Breast epithelium (tissue), 4 donors: Measurements from ENCODE around the gene ZNF718. TPM values are rescaled to one million over a fixed set of nuclear protein-coding genes. Genes with fewer than 3 reads are reported as not detected.
"Not testable (repeated sequence)": the region's sequence is repeated elsewhere in the genome, so short reads cannot be mapped to it uniquely, and the experiment has no call there.

Source experiments
- DNase-seq, 2 donors: peaks; one replicate each; pipeline ENCODE4 v3.0.0-alpha.2; 2019; ENCODE audit warnings: low spot score in 2 of 2
- H3K27ac ChIP-seq, 2 donors: fragments of 200-600 bp; sonication (generic) in 1 of 2; one replicate each; pipeline ENCODE4 v1.5.1; 2016 to 2019; ENCODE audit warnings: mild to moderate bottlenecking in 1 of 2
- H3K27me3 ChIP-seq, 2 donors: fragments of 200-600 bp; sonication (generic) in 1 of 2; one replicate each; pipeline versions ENCODE4 v1.5.1 to v1.6.0; 2017 to 2019; ENCODE audit warnings: control low read depth in 1 of 2, mild to moderate bottlenecking in 1 of 2
- H3K36me3 ChIP-seq: fragments of 200-600 bp; one replicate; pipeline ENCODE4 v1.5.1; 2019
- H3K4me1 ChIP-seq, 2 donors: fragments of 200-600 bp; sonication (generic); one replicate each; pipeline ENCODE4 v1.5.1; 2016 to 2019; ENCODE audit warnings: control low read depth in 1 of 2
- H3K4me3 ChIP-seq, 3 donors: fragments of 200-600 bp; sonication (generic); 1 replicate in 2 of 3; 2 replicates in 1 of 3; pipeline ENCODE4 v1.5.1; 2016 to 2019; ENCODE audit warnings: mild to moderate bottlenecking in 3 of 3, moderate library complexity in 2 of 3
- H3K9me3 ChIP-seq, 2 donors: fragments of 200-600 bp; sonication (generic) in 1 of 2; one replicate each; pipeline ENCODE4 v1.5.1; 2016 to 2019; ENCODE audit warnings: control low read depth in 1 of 2
- CTCF ChIP-seq, 3 donors: fragments of 450-650 bp; IDR thresholded peaks; one replicate each; pipeline ENCODE4 v1.5.1; 2016 to 2017; ENCODE audit warnings: antibody characterized with exemption in 3 of 3, mild to moderate bottlenecking in 3 of 3, moderate library complexity in 3 of 3
- POLR2A ChIP-seq: fragments of 450-650 bp; IDR thresholded peaks from one replicate; pipeline ENCODE4 v1.6.1; 2016; ENCODE audit warnings: antibody characterized with exemption, mild to moderate bottlenecking, moderate library complexity
- POLR2AphosphoS5 ChIP-seq, 3 donors: sonication (generic); formaldehyde crosslinking; IDR thresholded peaks; one replicate each; pipeline ENCODE4 v1.6.1; 2017; ENCODE audit warnings: antibody characterized with exemption in 3 of 3
- intact Hi-C: fragments of 100-400 bp; cut with DNase I; formaldehyde crosslinking; loops from one replicate; pipeline ENCODE4 v1.15.1; 2023; ENCODE audit warnings: low total_unique reads
- total RNA-seq, 3 donors: library from RNA; depleted of rRNA; stranded (reverse); fragments of >200 nt; gene quantifications; one replicate each; pipeline ENCODE4 v1.1.0, GENCODE V29; 2016

The ZNF718 gene
- total RNA-seq, 3 donors from 2014 or later = 4.6 to 13.4 (median 12.7) TPM

GRCh38 chr4:161496-162284 is 37.4 kb downstream of the ZNF718 start:
- Histone ChIP-seq H3K9me3 (peaks cover 65 to 100% of the 10 kb centered on the region in 2 donors), H3K4me3 (no peak overlapping the region), H3K4me1 (no peaks in the 10 kb centered on the region), H3K27me3 (no peaks in the 10 kb centered on the region), H3K36me3 (peaks cover 6% of the 10 kb centered on the region), H3K27ac (no peak overlapping the region)
- no peak for DNase-seq
- intact Hi-C loops = no loop called here
- TF ChIP-seq CTCF (IDR thresholded peaks at IDR 0.05) (no peak), POLR2A (no peak), POLR2AphosphoS5 (IDR thresholded peaks at IDR 0.05) (no peak)

GRCh38 chr4:169640-170039 is 45.3 kb downstream of the ZNF718 start:
- H3K4me3 ChIP-seq, H3K27ac ChIP-seq, H3K4me1 ChIP-seq, H3K27me3 ChIP-seq, intact Hi-C loops, DNase-seq, H3K36me3 ChIP-seq: not testable (repeated sequence)
- peaks cover 80 to 97% of the 10 kb centered on the region in 2 donors for H3K9me3 ChIP-seq

- H3K4me3 ChIP-seq, DNase-seq, H3K27me3 ChIP-seq, H3K36me3 ChIP-seq, intact Hi-C loops, H3K4me1 ChIP-seq, H3K27ac ChIP-seq: not testable (repeated sequence)
- H3K9me3 ChIP-seq = peaks cover 85 to 97% of the 10 kb centered on the region in 2 donors
Measured at GRCh38 chr4:171318-171717, 47.0 kb downstream of the ZNF718 start.

GRCh38 chr4:173666-174314 is 49.5 kb downstream of the ZNF718 start:
- Histone ChIP-seq H3K9me3 (peaks cover 88 to 100% of the 10 kb centered on the region in 2 donors), H3K27me3 (no peaks in the 10 kb centered on the region), H3K36me3 (peaks cover 5% of the 10 kb centered on the region), H3K4me3 (no peak overlapping the region), H3K4me1 (no peaks in the 10 kb centered on the region), H3K27ac (no peak overlapping the region)
- no peak for DNase-seq
- no peak for TF ChIP-seq CTCF (IDR thresholded peaks at IDR 0.05)
- TF ChIP-seq POLR2AphosphoS5 (IDR thresholded peaks at IDR 0.05) = no peak
- TF ChIP-seq POLR2A = no peak
- intact Hi-C loops = no loop called here

- Histone ChIP-seq H3K27ac (no peak overlapping the region), H3K4me1 (no peaks in the 10 kb centered on the region), H3K4me3 (no peak overlapping the region), H3K27me3 (no peaks in the 10 kb centered on the region), H3K9me3 (peaks cover 78 to 99% of the 10 kb centered on the region in 2 donors), H3K36me3 (peaks cover 5% of the 10 kb centered on the region)
- no peak for DNase-seq
- TF ChIP-seq CTCF (IDR thresholded peaks at IDR 0.05) = no peak
- no peak for TF ChIP-seq POLR2A
- TF ChIP-seq POLR2AphosphoS5 (IDR thresholded peaks at IDR 0.05) = no peak
- intact Hi-C loops = no loop called here
Measured at GRCh38 chr4:175986-176385, 51.7 kb downstream of the ZNF718 start.

GRCh38 chr4:176995-177394 is 52.7 kb downstream of the ZNF718 start:
- H3K9me3 ChIP-seq = peaks cover 68 to 98% of the 10 kb centered on the region in 2 donors
- H3K4me3 ChIP-seq = no peak overlapping the region
- TF ChIP-seq POLR2A (no peak), CTCF (IDR thresholded peaks at IDR 0.05) (no peak), POLR2AphosphoS5 (IDR thresholded peaks at IDR 0.05) (no peak)

GRCh38 chr4:182225-182624 is 57.9 kb downstream of the ZNF718 start:
- intact Hi-C loops, H3K4me3 ChIP-seq, H3K27me3 ChIP-seq, H3K4me1 ChIP-seq, H3K27ac ChIP-seq, DNase-seq, H3K36me3 ChIP-seq: not testable (repeated sequence)
- H3K9me3 ChIP-seq = peaks cover 64 to 95% of the 10 kb centered on the region in 2 donors

More at GRCh38 chr4:176995-177394, 52.7 kb downstream of the ZNF718 start:
- Histone ChIP-seq H3K27me3 (no peaks in the 10 kb centered on the region), H3K27ac (no peak overlapping the region), H3K36me3 (peaks cover 4% of the 10 kb centered on the region), H3K4me1 (no peaks in the 10 kb centered on the region)
- DNase-seq = no peak
- intact Hi-C loops = no loop called here
